Brain microvascular endothelial cell (primary cell): ENCODE data around the gene PSPN.
A peak's percentile ranks its signal among the peaks of the same experiment; 100 is the strongest.

Source experiments
- DNase-seq: peaks from one replicate; pipeline ENCODE4 v3.0.0-alpha.2; 2020
- H3K27ac ChIP-seq: fragments of 250-450 bp; sonication (Bioruptor Pico); 2 replicates; pipeline ENCODE4 v1.5.1; 2020; ENCODE audit warnings: mild to moderate bottlenecking, moderate library complexity
- H3K27me3 ChIP-seq: fragments of 250-450 bp; sonication (Bioruptor Pico); replicated peaks from 2 replicates; pipeline ENCODE4 v1.5.1; 2020; ENCODE audit warnings: mild to moderate bottlenecking
- H3K36me3 ChIP-seq: fragments of 250-450 bp; sonication (Bioruptor Pico); replicated peaks from 2 replicates; pipeline ENCODE4 v1.5.1; 2020; ENCODE audit warnings: mild to moderate bottlenecking
- H3K4me3 ChIP-seq: 2 replicates; pipeline ENCODE4 v1.5.1; 2011; ENCODE audit warnings: low read depth, mild to moderate bottlenecking, control low read depth, low read length, moderate library complexity
- in situ Hi-C: cut with HindIII; loops from 2 replicates; pipeline ENCODE4 v1.10.0; 2017; ENCODE audit warnings: low sequenced_read_pairs, low pct_ligation_motif_present
- TF ChIP-seq, protein P1 (sequence below): IDR thresholded peaks from 2 replicates; pipeline ENCODE4 v1.5.1; 2011; ENCODE audit warnings: low read depth, mild to moderate bottlenecking, moderate library complexity, low read length, control low read depth, inconsistent platforms; ENCODE audit errors: missing control alignments

PSPN gene

DNA sequence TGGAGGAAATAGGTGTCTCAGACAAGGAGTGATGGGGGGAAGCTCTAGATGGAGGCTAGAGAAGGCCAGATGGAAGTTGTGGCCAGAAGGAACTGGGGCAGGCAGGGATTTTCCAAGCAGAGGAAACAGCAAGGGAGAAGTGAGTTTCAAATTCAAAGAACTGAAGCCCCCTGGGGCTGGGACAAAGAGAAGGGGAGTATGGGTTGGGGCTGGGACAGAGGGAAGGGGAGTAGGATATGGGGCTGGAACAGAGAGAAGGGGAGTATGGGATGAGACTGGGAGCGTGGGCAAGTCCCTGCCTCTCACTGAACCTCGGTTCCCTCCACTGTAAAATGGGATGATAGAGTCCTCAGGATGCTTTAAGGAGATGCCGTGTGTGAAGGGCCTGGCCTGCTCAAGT is 19.1 kb upstream of the PSPN start:
- in situ Hi-C loops = no loop called here
- no peak for DNase-seq
- no peaks in the 10 kb centered on the region for H3K27me3 ChIP-seq
- H3K27ac ChIP-seq = no peak overlapping the region
- no peak overlapping the region for H3K4me3 ChIP-seq
- TF ChIP-seq, protein P1, sequence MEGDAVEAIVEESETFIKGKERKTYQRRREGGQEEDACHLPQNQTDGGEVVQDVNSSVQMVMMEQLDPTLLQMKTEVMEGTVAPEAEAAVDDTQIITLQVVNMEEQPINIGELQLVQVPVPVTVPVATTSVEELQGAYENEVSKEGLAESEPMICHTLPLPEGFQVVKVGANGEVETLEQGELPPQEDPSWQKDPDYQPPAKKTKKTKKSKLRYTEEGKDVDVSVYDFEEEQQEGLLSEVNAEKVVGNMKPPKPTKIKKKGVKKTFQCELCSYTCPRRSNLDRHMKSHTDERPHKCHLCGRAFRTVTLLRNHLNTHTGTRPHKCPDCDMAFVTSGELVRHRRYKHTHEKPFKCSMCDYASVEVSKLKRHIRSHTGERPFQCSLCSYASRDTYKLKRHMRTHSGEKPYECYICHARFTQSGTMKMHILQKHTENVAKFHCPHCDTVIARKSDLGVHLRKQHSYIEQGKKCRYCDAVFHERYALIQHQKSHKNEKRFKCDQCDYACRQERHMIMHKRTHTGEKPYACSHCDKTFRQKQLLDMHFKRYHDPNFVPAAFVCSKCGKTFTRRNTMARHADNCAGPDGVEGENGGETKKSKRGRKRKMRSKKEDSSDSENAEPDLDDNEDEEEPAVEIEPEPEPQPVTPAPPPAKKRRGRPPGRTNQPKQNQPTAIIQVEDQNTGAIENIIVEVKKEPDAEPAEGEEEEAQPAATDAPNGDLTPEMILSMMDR = no peak
- peaks cover 3% of the 10 kb centered on the region for H3K36me3 ChIP-seq

DNA sequence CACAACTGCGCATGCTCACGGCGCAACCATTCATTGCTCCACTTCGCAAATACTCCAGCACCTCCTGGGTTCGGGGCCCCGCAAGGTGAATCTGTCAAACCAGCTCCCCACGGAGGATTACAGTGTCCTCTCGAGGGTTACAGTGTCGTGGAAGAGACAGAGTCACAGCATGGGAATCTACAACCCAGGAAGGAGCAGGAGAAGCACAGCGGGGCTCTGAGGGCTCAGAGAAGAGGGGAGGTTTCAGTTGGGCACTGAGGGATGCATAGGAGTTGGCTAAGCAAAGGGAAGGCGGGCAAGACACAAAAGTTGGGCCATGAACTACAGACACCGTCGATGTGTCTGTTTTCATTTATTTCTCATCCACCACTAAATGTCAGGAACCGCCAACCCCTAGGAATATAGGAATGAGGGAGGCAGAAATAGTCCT is 18.3 kb upstream of the PSPN start:
- H3K36me3 ChIP-seq = peaks cover 8% of the 10 kb centered on the region
- TF ChIP-seq, protein P1 = no peak
- H3K4me3 ChIP-seq = peak overlapping the region; percentile 92
- in situ Hi-C loops = no loop called here
- no peak for DNase-seq
- peak overlapping the region; percentile 93 for H3K27ac ChIP-seq
- no peaks in the 10 kb centered on the region for H3K27me3 ChIP-seq

DNA sequence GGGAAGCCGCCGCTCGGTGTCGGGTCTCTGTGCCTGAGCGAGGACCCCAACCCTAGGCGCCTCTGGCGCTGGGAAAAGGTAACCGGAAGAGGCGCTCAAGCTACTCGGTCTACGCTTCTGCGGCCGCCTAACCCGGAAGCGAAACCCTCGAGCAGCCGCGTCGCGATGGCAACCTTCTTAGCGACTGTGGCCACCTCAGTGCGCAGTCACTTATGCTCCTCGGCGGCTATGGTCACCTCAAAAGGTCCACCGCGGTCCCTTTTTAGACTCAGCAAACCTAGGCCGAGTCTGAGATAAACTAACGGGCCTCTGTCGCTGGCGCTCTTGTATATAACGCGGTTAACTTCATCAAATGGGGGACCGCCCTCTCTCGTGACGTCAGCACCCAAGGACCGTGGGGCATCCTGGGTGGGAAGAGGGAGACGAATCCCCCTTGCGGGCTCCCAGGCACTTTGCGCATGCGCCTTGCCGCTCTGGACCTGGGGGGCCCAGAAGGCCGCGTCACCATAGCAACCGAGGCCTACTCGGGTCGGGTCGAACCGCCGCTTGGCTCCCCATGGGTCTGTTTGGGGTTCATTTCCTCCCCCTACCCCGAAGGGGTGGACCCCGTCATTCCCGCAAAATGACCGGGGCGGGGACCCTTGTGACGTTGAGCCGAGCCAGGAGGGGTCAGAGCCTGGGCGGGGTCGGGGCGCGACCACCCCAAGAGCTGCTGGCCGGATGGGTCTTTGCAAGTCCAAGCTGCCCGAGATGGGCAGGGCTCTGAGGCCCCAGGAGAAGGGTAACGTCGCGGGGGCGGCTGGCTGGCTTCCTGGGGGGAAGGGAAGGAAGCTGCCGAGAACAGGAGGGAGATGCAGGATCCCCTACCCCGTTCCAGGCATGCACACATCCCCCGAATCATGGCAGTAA is 17.6 kb upstream of the PSPN start, which contains the start of gene GTF2F1:
Gene GTF2F1 (minus strand): TSS at position 91 of the 909 bp plus-strand sequence. CDS start 169 bp downstream, outside the sequence.
- TF ChIP-seq, protein P1 = peak; percentile 30
- in situ Hi-C loops = no loop called here
- H3K27ac ChIP-seq = peak within 1 kb of the TSS; percentile 93
- no peaks in the 10 kb centered on the region for H3K27me3 ChIP-seq
- peaks cover 15% of the 10 kb centered on the region for H3K36me3 ChIP-seq
- peak within 1 kb of the TSS; percentile 92 for H3K4me3 ChIP-seq
- peak; percentile 93 for DNase-seq

DNA sequence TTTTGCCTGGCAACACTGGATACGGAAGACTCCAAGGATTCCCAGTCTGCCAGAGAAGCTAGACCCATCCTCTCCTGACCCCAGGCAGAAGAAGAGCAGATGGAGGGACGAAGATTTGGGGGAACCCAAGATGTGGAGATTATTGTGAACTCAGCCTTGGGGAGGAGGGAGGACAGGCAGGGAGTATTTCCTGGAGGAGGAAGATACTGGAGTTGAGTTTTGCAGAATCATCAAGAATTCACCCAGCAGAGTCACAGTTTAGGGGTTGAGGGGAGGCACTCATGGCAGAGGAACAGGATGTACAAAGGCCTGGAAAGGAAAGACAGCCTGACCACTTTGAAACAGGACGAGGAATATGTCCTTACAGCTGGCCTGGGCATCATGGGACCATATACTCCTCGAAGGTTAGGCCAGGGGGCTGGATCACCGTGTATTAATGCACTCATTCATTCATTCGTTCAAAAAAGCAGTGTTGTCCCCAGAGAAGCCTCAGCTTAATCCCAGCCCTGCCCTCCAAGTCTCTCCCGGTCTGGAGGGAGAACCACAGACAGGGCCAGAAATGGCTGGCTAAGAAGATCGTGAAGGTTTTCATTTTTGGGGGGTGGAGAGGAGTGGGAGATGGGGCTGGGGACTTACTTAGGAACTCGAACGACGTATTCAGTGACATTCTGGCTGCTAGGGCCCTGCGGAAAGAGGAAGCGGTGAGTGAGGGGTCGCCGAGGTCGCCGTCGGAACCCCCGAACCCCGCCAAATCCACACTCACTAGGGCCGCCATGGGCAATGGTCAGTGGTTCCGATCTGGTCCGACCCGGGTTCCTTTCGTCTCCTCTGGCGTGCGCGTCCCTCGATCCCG is 16.7 kb upstream of the PSPN start:
- Histone ChIP-seq H3K27me3 (no peaks in the 10 kb centered on the region), H3K4me3 (peak overlapping the region; percentile 92), H3K36me3 (peaks cover 24% of the 10 kb centered on the region), H3K27ac (peak overlapping the region; percentile 93)
- TF ChIP-seq, protein P1 = no peak
- DNase-seq = no peak
- in situ Hi-C loops = no loop called here

DNA sequence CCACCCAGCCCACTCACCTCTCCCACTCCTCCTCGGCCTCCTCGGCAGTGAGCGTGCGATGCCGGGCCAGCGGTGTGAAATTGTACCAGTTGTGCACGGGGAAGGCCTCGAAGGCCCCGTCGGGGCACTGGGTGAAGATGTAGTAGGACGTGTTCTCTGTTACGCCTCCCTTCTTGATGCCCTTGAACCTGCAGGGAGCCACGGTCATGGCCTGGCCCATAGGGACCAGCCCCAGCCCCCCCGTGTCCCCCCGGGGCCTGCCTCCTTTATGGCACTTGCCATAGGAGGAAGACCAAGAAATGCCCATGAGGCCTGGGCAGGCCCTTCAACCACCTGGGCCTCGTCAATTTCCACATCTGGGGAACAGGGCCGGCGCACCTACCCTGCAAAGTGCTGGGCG is 11.6 kb upstream of the PSPN start:
- in situ Hi-C loops = no loop called here
- peaks cover 62% of the 10 kb centered on the region for H3K36me3 ChIP-seq

More for the DNA sequence above, 11.6 kb upstream of the PSPN start:
- no peak overlapping the region for H3K27ac ChIP-seq
- no peaks in the 10 kb centered on the region for H3K27me3 ChIP-seq
- DNase-seq = no peak
- TF ChIP-seq, protein P1 = no peak
- H3K4me3 ChIP-seq = no peak overlapping the region
